Measurements from ENCODE around the gene CRY2.

Gene CRY2

GRCh38 chr11:45848654-45849081 is 1.4 kb downstream of the CRY2 start:
- Histone ChIP-seq H3K4me3 (ENCODE audit: low read length) (no peak overlapping the region), H3K36me3 (ENCODE audit: control insufficient read depth, insufficient read depth, low read length) (no peaks in the 10 kb centered on the region)
- DNase-seq (ENCODE audit: low read depth, low spot score): no peak

GRCh38 chr11:45850446-45850845 is 3.2 kb downstream of the CRY2 start:
- no CpG with 5 or more reads among the region's 2 CpGs for WGBS (ENCODE audit: insufficient coverage, insufficient read length)
- Histone ChIP-seq H3K27me3 (ENCODE audit: control insufficient read depth, insufficient read depth, low read length) (peaks cover 4% of the 10 kb centered on the region; the same call in 1 of the 2 replicates), H3K27ac (ENCODE audit: low read length) (no peak overlapping the region), H3K4me1 (ENCODE audit: control insufficient read depth, insufficient read depth, low read length) (peaks cover 6% of the 10 kb centered on the region; the same call in 1 of the 2 replicates), H3K36me3 (ENCODE audit: control insufficient read depth, insufficient read depth, low read length) (no peaks in the 10 kb centered on the region), H3K4me3 (ENCODE audit: low read length) (no peak overlapping the region), H3K9me3 (ENCODE audit: control insufficient read depth, insufficient read depth, low read length) (no peaks in the 10 kb centered on the region)
- no peak for DNase-seq (ENCODE audit: low read depth, low spot score)

More at GRCh38 chr11:45848654-45849081, 1.4 kb downstream of the CRY2 start:
- Histone ChIP-seq H3K27ac (ENCODE audit: low read length) (no peak overlapping the region), H3K9me3 (ENCODE audit: control insufficient read depth, insufficient read depth, low read length) (no peaks in the 10 kb centered on the region), H3K27me3 (ENCODE audit: control insufficient read depth, insufficient read depth, low read length) (peaks cover 4% of the 10 kb centered on the region; the same call in 1 of the 2 replicates), H3K4me1 (ENCODE audit: control insufficient read depth, insufficient read depth, low read length) (peaks cover 6% of the 10 kb centered on the region; the same call in 1 of the 2 replicates)
- no CpG with 5 or more reads among the region's 8 CpGs for whole genome bisulfite sequencing (ENCODE audit: insufficient coverage, insufficient read length)

- no peak for DNase-seq (ENCODE audit: low read depth, low spot score)
- Histone ChIP-seq H3K27ac (ENCODE audit: low read length) (no peak overlapping the region), H3K9me3 (ENCODE audit: control insufficient read depth, insufficient read depth, low read length) (no peaks in the 10 kb centered on the region), H3K27me3 (ENCODE audit: control insufficient read depth, insufficient read depth, low read length) (peaks cover 2% of the 10 kb centered on the region; the same call in 1 of the 2 replicates), H3K36me3 (ENCODE audit: control insufficient read depth, insufficient read depth, low read length) (no peaks in the 10 kb centered on the region), H3K4me3 (ENCODE audit: low read length) (no peak overlapping the region), H3K4me1 (ENCODE audit: control insufficient read depth, insufficient read depth, low read length) (peaks cover 6% of the 10 kb centered on the region; the same call in 1 of the 2 replicates)
- WGBS (ENCODE audit: insufficient coverage, insufficient read length): no CpG with 5 or more reads among the region's 2 CpGs
Measured at GRCh38 chr11:45851228-45851627, 4.0 kb downstream of the CRY2 start.

- no peak overlapping the region for H3K27ac ChIP-seq (ENCODE audit: low read length)
- no CpG with 5 or more reads among the region's 4 CpGs for WGBS (ENCODE audit: insufficient coverage, insufficient read length)
- H3K4me3 ChIP-seq (ENCODE audit: low read length): no peak overlapping the region
- H3K36me3 ChIP-seq (ENCODE audit: control insufficient read depth, insufficient read depth, low read length): no peaks in the 10 kb centered on the region
- no peak for DNase-seq (ENCODE audit: low read depth, low spot score)
- no peaks in the 10 kb centered on the region for H3K9me3 ChIP-seq (ENCODE audit: control insufficient read depth, insufficient read depth, low read length)
- peaks cover 4% of the 10 kb centered on the region; the same call in 1 of the 2 replicates for H3K4me1 ChIP-seq (ENCODE audit: control insufficient read depth, insufficient read depth, low read length)
- no peaks in the 10 kb centered on the region; the same call in 1 of the 2 replicates for H3K27me3 ChIP-seq (ENCODE audit: control insufficient read depth, insufficient read depth, low read length)
Measured at GRCh38 chr11:45852018-45852711, 4.9 kb downstream of the CRY2 start.

GRCh38 chr11:45852712-45853101 is 5.4 kb downstream of the CRY2 start:
- DNase-seq (ENCODE audit: low read depth, low spot score): no peak
- Histone ChIP-seq H3K36me3 (ENCODE audit: control insufficient read depth, insufficient read depth, low read length) (no peaks in the 10 kb centered on the region), H3K9me3 (ENCODE audit: control insufficient read depth, insufficient read depth, low read length) (no peaks in the 10 kb centered on the region), H3K27me3 (ENCODE audit: control insufficient read depth, insufficient read depth, low read length) (no peaks in the 10 kb centered on the region; the same call in 1 of the 2 replicates), H3K4me1 (ENCODE audit: control insufficient read depth, insufficient read depth, low read length) (peaks cover 4% of the 10 kb centered on the region; the same call in 1 of the 2 replicates), H3K27ac (ENCODE audit: low read length) (no peak overlapping the region), H3K4me3 (ENCODE audit: low read length) (no peak overlapping the region)
- WGBS (ENCODE audit: insufficient coverage, insufficient read length): no CpG with 5 or more reads among the region's 1 CpG

GRCh38 chr11:45853332-45854219 is 6.3 kb downstream of the CRY2 start:
- no CpG with 5 or more reads among the region's 7 CpGs for WGBS (ENCODE audit: insufficient coverage, insufficient read length)
- Histone ChIP-seq H3K36me3 (ENCODE audit: control insufficient read depth, insufficient read depth, low read length) (no peaks in the 10 kb centered on the region), H3K4me3 (ENCODE audit: low read length) (no peak overlapping the region), H3K4me1 (ENCODE audit: control insufficient read depth, insufficient read depth, low read length) (peaks cover 7% of the 10 kb centered on the region), H3K27ac (ENCODE audit: low read length) (no peak overlapping the region), H3K27me3 (ENCODE audit: control insufficient read depth, insufficient read depth, low read length) (no peaks in the 10 kb centered on the region; the same call in 1 of the 2 replicates), H3K9me3 (ENCODE audit: control insufficient read depth, insufficient read depth, low read length) (no peaks in the 10 kb centered on the region)
- no peak for DNase-seq (ENCODE audit: low read depth, low spot score)

GRCh38 chr11:45855308-45855707 is 8.0 kb downstream of the CRY2 start:
- Histone ChIP-seq H3K36me3 (ENCODE audit: control insufficient read depth, insufficient read depth, low read length) (no peaks in the 10 kb centered on the region), H3K4me1 (ENCODE audit: control insufficient read depth, insufficient read depth, low read length) (peaks cover 9% of the 10 kb centered on the region), H3K27ac (ENCODE audit: low read length) (no peak overlapping the region), H3K27me3 (ENCODE audit: control insufficient read depth, insufficient read depth, low read length) (no peaks in the 10 kb centered on the region), H3K9me3 (ENCODE audit: control insufficient read depth, insufficient read depth, low read length) (no peaks in the 10 kb centered on the region), H3K4me3 (ENCODE audit: low read length) (no peak overlapping the region)
- no CpG with 5 or more reads among the region's 5 CpGs for WGBS (ENCODE audit: insufficient coverage, insufficient read length)
- DNase-seq (ENCODE audit: low read depth, low spot score): no peak

- Histone ChIP-seq H3K27ac (ENCODE audit: low read length) (no peak overlapping the region), H3K4me3 (ENCODE audit: low read length) (no peak overlapping the region), H3K36me3 (ENCODE audit: control insufficient read depth, insufficient read depth, low read length) (0 out of 2 replicates have a peak, but pooled peaks cover 4% of the 10 kb centered on the region), H3K9me3 (ENCODE audit: control insufficient read depth, insufficient read depth, low read length) (no peaks in the 10 kb centered on the region), H3K4me1 (ENCODE audit: control insufficient read depth, insufficient read depth, low read length) (peaks cover 9% of the 10 kb centered on the region), H3K27me3 (ENCODE audit: control insufficient read depth, insufficient read depth, low read length) (no peaks in the 10 kb centered on the region)
- no CpG with 5 or more reads among the region's 6 CpGs for WGBS (ENCODE audit: insufficient coverage, insufficient read length)
- DNase-seq (ENCODE audit: low read depth, low spot score): no peak
Measured at GRCh38 chr11:45856044-45856468, 8.8 kb downstream of the CRY2 start.

- WGBS (ENCODE audit: insufficient coverage, insufficient read length): no CpG with 5 or more reads among the region's 2 CpGs
- Histone ChIP-seq H3K9me3 (ENCODE audit: control insufficient read depth, insufficient read depth, low read length) (no peaks in the 10 kb centered on the region), H3K27me3 (ENCODE audit: control insufficient read depth, insufficient read depth, low read length) (no peaks in the 10 kb centered on the region), H3K4me1 (ENCODE audit: control insufficient read depth, insufficient read depth, low read length) (peaks cover 5% of the 10 kb centered on the region), H3K36me3 (ENCODE audit: control insufficient read depth, insufficient read depth, low read length) (0 out of 2 replicates have a peak, but pooled peaks cover 4% of the 10 kb centered on the region), H3K4me3 (ENCODE audit: low read length) (no peak overlapping the region), H3K27ac (ENCODE audit: low read length) (no peak overlapping the region)
- DNase-seq (ENCODE audit: low read depth, low spot score): no peak
Measured at GRCh38 chr11:45857961-45858474, 10.7 kb downstream of the CRY2 start.

GRCh38 chr11:45858751-45859398 is 11.6 kb downstream of the CRY2 start:
- Histone ChIP-seq H3K9me3 (ENCODE audit: control insufficient read depth, insufficient read depth, low read length) (no peaks in the 10 kb centered on the region), H3K4me3 (ENCODE audit: low read length) (no peak overlapping the region), H3K36me3 (ENCODE audit: control insufficient read depth, insufficient read depth, low read length) (peaks cover 4% of the 10 kb centered on the region; the same call in 1 of the 2 replicates), H3K27ac (ENCODE audit: low read length) (no peak overlapping the region), H3K27me3 (ENCODE audit: control insufficient read depth, insufficient read depth, low read length) (no peaks in the 10 kb centered on the region), H3K4me1 (ENCODE audit: control insufficient read depth, insufficient read depth, low read length) (peaks cover 5% of the 10 kb centered on the region)
- WGBS (ENCODE audit: insufficient coverage, insufficient read length): no CpG with 5 or more reads among the region's 5 CpGs
- no peak for DNase-seq (ENCODE audit: low read depth, low spot score)
